CD8-positive, alpha-beta memory T cell (primary cell): ENCODE measurements around the gene PLA2G6. TPM values are rescaled to one million over a fixed set of nuclear protein-coding genes. Genes with fewer than 3 reads are reported as not detected.
A peak's percentile ranks its signal among the peaks of the same experiment; 100 is the strongest.

Experiments
- CTCF ChIA-PET: fragments of 350-600 bp; sonication (Branson Sonifier 250); formaldehyde crosslinking; loops from one replicate; lab custom pipeline; 2021; ENCODE audit warnings: antibody characterized with exemption; lab: Charles Lee
- POLR2A ChIA-PET: fragments of 350-600 bp; sonication (Branson Sonifier 250); formaldehyde crosslinking; loops from one replicate; lab custom pipeline; 2021; ENCODE audit warnings: antibody characterized with exemption; lab: Charles Lee
- DNase-seq, 5 donors: peaks; one replicate each; pipeline versions ENCODE4 v3.0.0 to v3.0.0-alpha.2; 2020 to 2022; ENCODE audit warnings: mixed read lengths in 1 of 5
- H3K27ac ChIP-seq: one replicate; pipeline ENCODE4 v1.7.0; 2013; ENCODE audit warnings: low read depth, mild to moderate bottlenecking, low read length, moderate library complexity
- H3K27me3 ChIP-seq: 2 replicates; pipeline ENCODE4 v1.7.0; 2013; ENCODE audit warnings: low read length, mild to moderate bottlenecking; ENCODE audit not compliant: insufficient read depth, poor library complexity, severe bottlenecking
- H3K36me3 ChIP-seq: 2 replicates; pipeline ENCODE4 v1.7.0; 2013; ENCODE audit warnings: mild to moderate bottlenecking, low read length, moderate library complexity; ENCODE audit not compliant: insufficient read depth
- H3K4me1 ChIP-seq: 2 replicates; pipeline ENCODE4 v1.7.0; 2013; ENCODE audit warnings: mild to moderate bottlenecking, low read length, moderate library complexity; ENCODE audit not compliant: insufficient read depth
- H3K4me3 ChIP-seq: 2 replicates; pipeline ENCODE4 v1.7.0; 2013; ENCODE audit warnings: mild to moderate bottlenecking, low read length
- H3K9me3 ChIP-seq: 2 replicates; pipeline ENCODE4 v1.7.0; 2013; ENCODE audit warnings: mild to moderate bottlenecking, low read length
- H3K27ac Mint-ChIP-seq, 8 donors: one replicate each; pipeline ENCODE4 v1.8.0; 2020 to 2021; ENCODE audit warnings: mixed read lengths in 8 of 8, mild to moderate bottlenecking in 6 of 8, inconsistent platforms in 3 of 8, moderate library complexity in 3 of 8
- H3K27me3 Mint-ChIP-seq, 2 donors: one replicate each; pipeline ENCODE4 v1.8.0; 2020 to 2021; ENCODE audit warnings: mixed read lengths in 2 of 2, mild to moderate bottlenecking in 1 of 2, moderate library complexity in 1 of 2
- H3K36me3 Mint-ChIP-seq, 3 donors: one replicate each; pipeline ENCODE4 v1.8.0; 2020 to 2021; ENCODE audit warnings: mixed read lengths in 3 of 3, inconsistent platforms in 1 of 3, mild to moderate bottlenecking in 1 of 3
- H3K4me1 Mint-ChIP-seq, 3 donors: one replicate each; pipeline ENCODE4 v1.8.0; 2020 to 2021; ENCODE audit warnings: mixed read lengths in 3 of 3, inconsistent platforms in 1 of 3, mild to moderate bottlenecking in 1 of 3
- H3K4me3 Mint-ChIP-seq, 7 donors: one replicate each; pipeline ENCODE4 v1.8.0; 2020 to 2021; ENCODE audit warnings: mixed read lengths in 7 of 7, mild to moderate bottlenecking in 6 of 7, moderate library complexity in 4 of 7, inconsistent platforms in 2 of 7
- H3K9me3 Mint-ChIP-seq, 5 donors: one replicate each; pipeline ENCODE4 v1.8.0; 2020 to 2022; ENCODE audit warnings: mixed read lengths in 5 of 5, mild to moderate bottlenecking in 3 of 5, moderate library complexity in 2 of 5, inconsistent platforms in 1 of 5
- polyA plus RNA-seq: library from polyadenylated mRNA; unstranded; fragments of 300-500 nt; fragmentation: Illumina TruSeq; gene quantifications from one replicate; pipeline ENCODE4 v1.2.3, GENCODE V29; 2021
- total RNA-seq, 2 experiments: library from RNA; stranded (reverse); gene quantifications; one replicate each; pipeline ENCODE4 v1.2.3, GENCODE V29; 2021

The PLA2G6 gene
- total and polyA plus RNA-seq, 3 experiments from 2014 or later, result 5.6 to 34.1 (median 33.0) TPM

- POLR2A ChIA-PET, result interaction anchor here (0.6 to 3.6 kb wide), 7 partner anchors 9 to 1730 kb away, joined by 3 to 29 read pairs (median 4); partner anchors contain the start of gene PLA2G6
- peak overlapping the region; percentile 92 for H3K27ac ChIP-seq
Measured at GRCh38 chr22:38202437-38203089, 20.9 kb upstream of the PLA2G6 start.

GRCh38 chr22:38201711-38202436, 20.2 kb upstream of the PLA2G6 start, which contains the start of gene MAFF:
MAFF (plus strand) TSS chr22:38201994; CDS start chr22:38213854, 11,860 bp downstream.
- POLR2A ChIA-PET, result interaction anchor here (0.5 to 3.6 kb wide), 8 partner anchors 9 to 1730 kb away, joined by 3 to 29 read pairs (median 4); partner anchors contain the start of gene PLA2G6
- peak; percentile 79 to 93 (median 85) for DNase-seq
- peak within 1 kb of the TSS; percentile 92 for H3K27ac ChIP-seq
- peak within 1 kb of the TSS; percentile 94 to 100 (median 99) for H3K27ac Mint-ChIP-seq
- no peaks in the 10 kb centered on the region for H3K27me3 Mint-ChIP-seq
- H3K4me1 ChIP-seq, result peaks cover 29% of the 10 kb centered on the region
- H3K4me1 Mint-ChIP-seq, result peaks cover 33 to 37% (median 34%) of the 10 kb centered on the region in 3 donors
- peaks cover 0 to 4% (median 0%) of the 10 kb centered on the region in 3 donors for H3K36me3 Mint-ChIP-seq
- peak within 1 kb of the TSS; percentile 88 for H3K4me3 ChIP-seq
- no peaks in the 10 kb centered on the region for H3K27me3 ChIP-seq
- H3K9me3 ChIP-seq, result no peaks in the 10 kb centered on the region
- no peaks in the 10 kb centered on the region for H3K9me3 Mint-ChIP-seq
- no peaks in the 10 kb centered on the region for H3K36me3 ChIP-seq
- CTCF ChIA-PET, result interaction anchor here (2.3 to 2.6 kb wide), 2 partner anchors 12 to 21 kb away, joined by 9 to 10 read pairs; partner anchors contain the start of gene PLA2G6
- H3K4me3 Mint-ChIP-seq, result peak within 1 kb of the TSS; percentile 85 to 94 (median 89)

More at GRCh38 chr22:38202437-38203089, 20.9 kb upstream of the PLA2G6 start:
- Mint-ChIP-seq H3K4me1 (peaks cover 33 to 37% (median 34%) of the 10 kb centered on the region in 3 donors), H3K27me3 (no peaks in the 10 kb centered on the region), H3K4me3 (peak overlapping the region; percentile 85 to 94 (median 88)), H3K36me3 (peaks cover 0 to 4% (median 0%) of the 10 kb centered on the region in 3 donors), H3K9me3 (no peaks in the 10 kb centered on the region), H3K27ac (peak overlapping the region; percentile 62 to 94 (median 92))
- H3K27me3 ChIP-seq, result no peaks in the 10 kb centered on the region
- peak overlapping the region; percentile 88 for H3K4me3 ChIP-seq
- no peaks in the 10 kb centered on the region for H3K9me3 ChIP-seq
- DNase-seq, result peak; percentile 47 to 80 (median 65)
- no peaks in the 10 kb centered on the region for H3K36me3 ChIP-seq
- H3K4me1 ChIP-seq, result peaks cover 29% of the 10 kb centered on the region
- CTCF ChIA-PET, result interaction anchor here (1.1 to 3.0 kb wide), 4 partner anchors 11 to 88 kb away, joined by 3 to 12 read pairs (median 10); partner anchors contain the start of gene PLA2G6

DNA sequence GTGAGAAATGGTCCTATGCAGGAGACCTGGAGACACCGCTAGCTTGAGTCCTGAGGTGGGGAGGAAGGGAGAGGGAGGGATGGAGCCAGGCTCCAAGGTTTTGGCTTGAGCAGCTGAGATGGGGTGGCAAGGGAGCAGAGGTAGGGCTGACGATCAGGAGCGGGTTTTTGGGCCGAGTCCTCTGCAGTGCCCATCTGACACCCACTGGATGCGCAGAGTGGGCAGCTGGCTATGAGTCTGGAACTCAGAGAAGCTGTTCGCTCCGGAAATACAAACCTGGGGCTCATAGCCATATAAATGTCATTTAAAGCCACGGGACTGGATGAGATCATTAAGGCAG, 19.7 kb upstream of the PLA2G6 start:
- Mint-ChIP-seq H3K36me3 (peaks cover 0 to 4% (median 0%) of the 10 kb centered on the region in 3 donors), H3K27ac (peak overlapping the region; percentile 94 to 100 (median 99)), H3K9me3 (no peaks in the 10 kb centered on the region), H3K27me3 (no peaks in the 10 kb centered on the region), H3K4me1 (peaks cover 33 to 37% (median 34%) of the 10 kb centered on the region in 3 donors), H3K4me3 (peak overlapping the region; percentile 78 to 94 (median 86))
- Histone ChIP-seq H3K4me3 (peak overlapping the region; percentile 61), H3K27me3 (no peaks in the 10 kb centered on the region), H3K9me3 (no peaks in the 10 kb centered on the region), H3K4me1 (peaks cover 29% of the 10 kb centered on the region), H3K36me3 (no peaks in the 10 kb centered on the region), H3K27ac (peak overlapping the region; percentile 92)
- DNase-seq, result no peak
- ChIA-PET CTCF (interaction anchor here (2.3 to 2.6 kb wide), 2 partner anchors 13 to 20 kb away, joined by 9 to 10 read pairs; partner anchors contain the start of gene PLA2G6), POLR2A (interaction anchor here (0.5 to 3.6 kb wide), 9 partner anchors 10 to 1119 kb away, joined by 3 to 29 read pairs (median 4); partner anchors contain the start of gene PLA2G6)

DNA sequence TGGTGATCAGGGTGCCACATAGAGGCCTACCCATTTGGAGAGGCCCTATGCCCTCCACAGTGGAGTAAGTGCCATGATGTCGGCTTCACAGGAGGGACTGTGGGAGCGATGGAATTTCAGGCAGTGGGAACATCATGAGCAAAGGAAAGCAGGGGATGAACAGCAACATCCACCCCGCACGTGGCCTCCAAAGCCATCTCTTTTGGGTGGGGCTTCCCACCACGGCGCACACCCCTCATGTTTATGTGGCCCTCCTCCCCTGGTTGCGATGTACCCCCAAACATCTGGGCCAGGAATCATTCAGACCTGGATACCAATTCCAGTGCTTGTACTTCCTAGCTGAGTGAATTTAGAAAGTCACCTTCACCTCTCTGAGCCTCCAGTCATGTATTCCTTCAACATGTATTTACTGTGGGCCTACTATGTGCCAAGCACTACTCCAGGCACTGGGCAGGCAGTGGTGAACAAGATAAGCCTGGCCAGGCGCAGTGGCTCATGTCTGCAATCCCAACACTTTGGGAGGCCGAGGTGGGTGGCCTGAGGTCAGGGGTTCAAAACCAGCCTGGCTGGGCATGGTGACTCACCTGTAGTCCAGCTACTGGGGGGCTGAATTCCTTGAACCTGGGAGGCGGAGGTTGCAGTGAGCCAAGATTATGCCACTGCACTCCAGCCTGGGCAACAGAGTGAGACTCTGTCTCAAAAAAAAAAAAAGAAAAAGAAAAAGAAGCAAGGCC, 18.4 kb upstream of the PLA2G6 start:
- Histone ChIP-seq H3K27me3 (no peaks in the 10 kb centered on the region), H3K4me1 (peaks cover 29% of the 10 kb centered on the region), H3K36me3 (no peaks in the 10 kb centered on the region), H3K27ac (no peak overlapping the region), H3K4me3 (no peak overlapping the region), H3K9me3 (no peaks in the 10 kb centered on the region)
- Mint-ChIP-seq H3K4me3 (peak overlapping the region in 2 of 7 donors; percentile 22 to 88), H3K9me3 (no peaks in the 10 kb centered on the region), H3K36me3 (peaks cover 0 to 4% (median 0%) of the 10 kb centered on the region in 3 donors), H3K27me3 (no peaks in the 10 kb centered on the region), H3K27ac (peak overlapping the region in 6 of 8 donors; percentile 68 to 100 (median 99)), H3K4me1 (peaks cover 32 to 36% (median 33%) of the 10 kb centered on the region in 3 donors)
- CTCF ChIA-PET, result no interaction called here
- no peak for DNase-seq
- POLR2A ChIA-PET, result interaction anchor here (0.7 to 1.1 kb wide), 2 partner anchors 63 to 1121 kb away, joined by 4 to 6 read pairs; no protein-coding TSS in a partner anchor

GRCh38 chr22:38196791-38197419, 15.3 kb upstream of the PLA2G6 start:
- ChIA-PET POLR2A (interaction anchor here (0.5 kb wide), 1 partner anchor 317 kb away, joined by 4 read pairs; no protein-coding TSS in a partner anchor), CTCF (no interaction called here)
- H3K27ac ChIP-seq, result no peak overlapping the region
- H3K4me1 ChIP-seq, result peaks cover 11% of the 10 kb centered on the region
- H3K4me3 ChIP-seq, result no peak overlapping the region
- no peaks in the 10 kb centered on the region for H3K9me3 ChIP-seq
- Mint-ChIP-seq H3K27me3 (peaks cover 2 to 4% of the 10 kb centered on the region in 2 donors), H3K36me3 (peaks cover 0 to 3% (median 0%) of the 10 kb centered on the region in 3 donors), H3K4me1 (peaks cover 14 to 21% (median 19%) of the 10 kb centered on the region in 3 donors), H3K4me3 (no peak overlapping the region), H3K9me3 (no peaks in the 10 kb centered on the region), H3K27ac (no peak overlapping the region)
- H3K36me3 ChIP-seq, result no peaks in the 10 kb centered on the region
- no peak for DNase-seq
- no peaks in the 10 kb centered on the region for H3K27me3 ChIP-seq

DNA sequence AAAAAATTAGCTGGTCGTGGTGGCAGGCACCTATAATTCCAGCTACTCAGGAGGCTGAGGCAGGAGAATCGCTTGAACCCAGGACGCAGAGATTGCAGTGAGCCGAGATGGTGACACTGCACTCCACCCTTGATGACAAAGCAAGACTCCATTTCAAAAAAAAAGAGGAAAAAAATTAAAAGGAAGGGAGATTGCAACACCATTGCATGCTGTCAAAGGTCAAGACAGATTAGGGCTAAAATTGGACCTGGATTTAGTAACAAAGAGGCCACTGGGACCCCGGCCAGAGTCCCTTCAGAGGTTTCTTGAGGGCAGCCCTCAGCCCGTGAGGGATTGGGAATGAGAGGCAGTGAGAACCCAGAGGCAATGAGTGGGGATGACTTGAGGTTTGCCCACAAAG, 11.9 kb upstream of the PLA2G6 start:
- ChIA-PET POLR2A (no interaction called here), CTCF (no interaction called here)
- no peaks in the 10 kb centered on the region for H3K36me3 Mint-ChIP-seq
- H3K4me1 ChIP-seq, result no peaks in the 10 kb centered on the region
- no peak for DNase-seq
- no peaks in the 10 kb centered on the region for H3K36me3 ChIP-seq
- H3K27me3 Mint-ChIP-seq, result peaks cover 2 to 6% of the 10 kb centered on the region in 2 donors
- H3K27me3 ChIP-seq, result no peaks in the 10 kb centered on the region
- H3K27ac Mint-ChIP-seq, result peak overlapping the region in 1 of 8 donors; percentile 22
- no peak overlapping the region for H3K4me3 ChIP-seq
- no peaks in the 10 kb centered on the region for H3K9me3 Mint-ChIP-seq
- peaks cover 2 to 5% (median 5%) of the 10 kb centered on the region in 3 donors for H3K4me1 Mint-ChIP-seq
- H3K27ac ChIP-seq, result no peak overlapping the region
- no peaks in the 10 kb centered on the region for H3K9me3 ChIP-seq
- H3K4me3 Mint-ChIP-seq, result no peak overlapping the region

- ChIA-PET CTCF (interaction anchor here (1.7 kb wide), 1 partner anchor 78 kb away, joined by 4 read pairs; no protein-coding TSS in a partner anchor), POLR2A (no interaction called here)
- H3K36me3 Mint-ChIP-seq, result no peaks in the 10 kb centered on the region
- peak overlapping the region in 1 of 8 donors; percentile 74 for H3K27ac Mint-ChIP-seq
- no peak overlapping the region for H3K4me3 Mint-ChIP-seq
- Histone ChIP-seq H3K4me3 (no peak overlapping the region), H3K27ac (no peak overlapping the region), H3K27me3 (no peaks in the 10 kb centered on the region), H3K36me3 (no peaks in the 10 kb centered on the region), H3K4me1 (no peaks in the 10 kb centered on the region), H3K9me3 (no peaks in the 10 kb centered on the region)
- DNase-seq, result no peak
- H3K27me3 Mint-ChIP-seq, result peaks cover 2 to 6% of the 10 kb centered on the region in 2 donors
- H3K9me3 Mint-ChIP-seq, result no peaks in the 10 kb centered on the region
- H3K4me1 Mint-ChIP-seq, result peaks cover 2 to 5% (median 5%) of the 10 kb centered on the region in 3 donors
Measured at GRCh38 chr22:38192475-38192863, 10.8 kb upstream of the PLA2G6 start.
